ENCODE data around the gene SHISAL1. TPM values are rescaled to one million over a fixed set of nuclear protein-coding genes. Genes with fewer than 3 reads are reported as not detected.

SHISAL1 gene
- under 1 TPM; 0.42 to 0.95 TPM for total RNA-seq
- polyA plus RNA-seq (2013, experiment 1 of 2) = 2.8 TPM
- 3.2 TPM for polyA plus RNA-seq (2013, experiment 2 of 2)
- long read RNA-seq, experiment 1 = 0 reads
- long read RNA-seq, experiment 2 = 0 reads
- long read RNA-seq, experiment 3 = 0 reads
- long read RNA-seq, experiment 4 = 0 reads

GRCh38 chr22:44312766-44313165 lies at the start of gene SHISAL1:
SHISAL1 (minus strand) TSS chr22:44312951; CDS start chr22:44300945, 12,006 bp downstream.
- no peaks in the 10 kb centered on the region for H3K9me3 Mint-ChIP-seq
- no peaks in the 10 kb centered on the region for H3K36me3 Mint-ChIP-seq (ENCODE audit: low read depth)
- Histone ChIP-seq H3K27me3 (ENCODE audit: control insufficient read depth, insufficient read depth, low read length, poor library complexity, severe bottlenecking) (no peaks in the 10 kb centered on the region), H3K9me3 (ENCODE audit: control insufficient read depth, low read length) (no peaks in the 10 kb centered on the region), H3K27ac (ENCODE audit: low read depth, low read length) (no peak within 1 kb of the TSS), H3K4me1 (ENCODE audit: control insufficient read depth, insufficient read depth, low read length) (no peaks in the 10 kb centered on the region), H3K4me3 (ENCODE audit: low read length) (no peak within 1 kb of the TSS), H3K9ac (ENCODE audit: extremely low read depth, low read length, poor library complexity, severe bottlenecking) (no peak within 1 kb of the TSS), H3K36me3 (ENCODE audit: control insufficient read depth, insufficient read depth, low read length) (no peaks in the 10 kb centered on the region)
- H3K27me3 Mint-ChIP-seq (ENCODE audit: insufficient read depth) = no peaks in the 10 kb centered on the region
- DNase-seq = no peak
- no peak within 1 kb of the TSS for H3K4me3 Mint-ChIP-seq
- no peak within 1 kb of the TSS for H3K27ac Mint-ChIP-seq
- H3K4me1 Mint-ChIP-seq = no peaks in the 10 kb centered on the region
- TF ChIP-seq CTCF (conservative IDR thresholded peaks at IDR 0.05) = no peak
- 84 to 91% methylated on average over 8 to 12 of the region's 12 CpGs for WGBS, 2 experiments (ENCODE audit: insufficient coverage in 1 of 2, insufficient read length in 1 of 2)

- H3K9me3 ChIP-seq (ENCODE audit: control insufficient read depth, low read length) = no peaks in the 10 kb centered on the region
- no peaks in the 10 kb centered on the region for H3K27me3 ChIP-seq (ENCODE audit: control insufficient read depth, insufficient read depth, low read length, poor library complexity, severe bottlenecking)
- H3K27ac ChIP-seq (ENCODE audit: low read depth, low read length) = no peak overlapping the region
- Mint-ChIP-seq H3K27ac (no peak overlapping the region), H3K27me3 (ENCODE audit: insufficient read depth) (no peaks in the 10 kb centered on the region), H3K4me3 (no peak overlapping the region), H3K4me1 (no peaks in the 10 kb centered on the region), H3K9me3 (no peaks in the 10 kb centered on the region), H3K36me3 (ENCODE audit: low read depth) (no peaks in the 10 kb centered on the region)
- peak; percentile 33 for DNase-seq
- no peaks in the 10 kb centered on the region for H3K4me1 ChIP-seq (ENCODE audit: control insufficient read depth, insufficient read depth, low read length)
- 89 to 94% methylated on average over 5 to 12 of the region's 12 CpGs for WGBS, 2 experiments (ENCODE audit: insufficient coverage in 1 of 2, insufficient read length in 1 of 2)
- no peak overlapping the region for H3K4me3 ChIP-seq (ENCODE audit: low read length)
- H3K36me3 ChIP-seq (ENCODE audit: control insufficient read depth, insufficient read depth, low read length) = no peaks in the 10 kb centered on the region
- H3K9ac ChIP-seq (ENCODE audit: extremely low read depth, low read length, poor library complexity, severe bottlenecking) = no peak overlapping the region
- no peak for TF ChIP-seq CTCF (conservative IDR thresholded peaks at IDR 0.05)
Observed at GRCh38 chr22:44361391-44362126, 48.8 kb upstream of the SHISAL1 start.

GRCh38 chr22:44360668-44361381 lies 48.1 kb upstream of the SHISAL1 start:
- WGBS, 2 experiments (ENCODE audit: insufficient coverage in 1 of 2, insufficient read length in 1 of 2) = 91 to 92% methylated on average over 12 to 25 of the region's 25 CpGs
- DNase-seq = peak; percentile 57
- TF ChIP-seq CTCF (conservative IDR thresholded peaks at IDR 0.05) = no peak
- H3K27me3 ChIP-seq (ENCODE audit: control insufficient read depth, insufficient read depth, low read length, poor library complexity, severe bottlenecking) = no peaks in the 10 kb centered on the region
- no peak overlapping the region for H3K9ac ChIP-seq (ENCODE audit: extremely low read depth, low read length, poor library complexity, severe bottlenecking)
- H3K4me3 ChIP-seq (ENCODE audit: low read length) = no peak overlapping the region
- no peaks in the 10 kb centered on the region for H3K36me3 Mint-ChIP-seq (ENCODE audit: low read depth)
- no peaks in the 10 kb centered on the region for H3K9me3 ChIP-seq (ENCODE audit: control insufficient read depth, low read length)
- H3K4me1 Mint-ChIP-seq = no peaks in the 10 kb centered on the region
- H3K36me3 ChIP-seq (ENCODE audit: control insufficient read depth, insufficient read depth, low read length) = no peaks in the 10 kb centered on the region
- no peaks in the 10 kb centered on the region for H3K9me3 Mint-ChIP-seq
- H3K27me3 Mint-ChIP-seq (ENCODE audit: insufficient read depth) = no peaks in the 10 kb centered on the region
- H3K4me3 Mint-ChIP-seq = no peak overlapping the region
- no peak overlapping the region for H3K27ac Mint-ChIP-seq
- no peak overlapping the region for H3K27ac ChIP-seq (ENCODE audit: low read depth, low read length)
- H3K4me1 ChIP-seq (ENCODE audit: control insufficient read depth, insufficient read depth, low read length) = no peaks in the 10 kb centered on the region

Data from endodermal cell (in vitro differentiated cells).